ENCODE results near the gene LRMDA.

The LRMDA gene

GRCh38 chr10:75825661-75826060 lies 394.2 kb downstream of the LRMDA start:
- no peak for DNase-seq (ENCODE audit: low read depth in 2 of 2)

DNA sequence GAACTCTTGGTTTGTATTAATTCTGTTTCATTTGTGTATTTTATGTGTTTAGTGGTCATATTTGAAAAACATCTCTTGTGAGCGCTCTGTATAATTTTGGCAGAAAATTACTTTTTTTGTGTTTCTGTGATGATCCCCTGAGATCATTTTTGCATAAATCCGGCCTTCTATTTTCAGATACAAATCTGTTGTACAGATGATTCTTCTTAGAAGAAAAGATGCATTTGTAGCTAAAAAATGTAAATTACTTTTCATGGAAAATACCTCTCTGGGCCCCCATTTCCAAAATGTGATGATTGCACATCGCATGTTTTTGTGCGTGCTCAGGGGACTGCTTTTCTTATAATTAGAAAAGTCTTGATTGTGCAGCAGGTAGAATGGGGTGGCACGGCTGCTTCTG lies 395.4 kb downstream of the LRMDA start:
- DNase-seq (ENCODE audit: low read depth in 2 of 2) = no peak

DNA sequence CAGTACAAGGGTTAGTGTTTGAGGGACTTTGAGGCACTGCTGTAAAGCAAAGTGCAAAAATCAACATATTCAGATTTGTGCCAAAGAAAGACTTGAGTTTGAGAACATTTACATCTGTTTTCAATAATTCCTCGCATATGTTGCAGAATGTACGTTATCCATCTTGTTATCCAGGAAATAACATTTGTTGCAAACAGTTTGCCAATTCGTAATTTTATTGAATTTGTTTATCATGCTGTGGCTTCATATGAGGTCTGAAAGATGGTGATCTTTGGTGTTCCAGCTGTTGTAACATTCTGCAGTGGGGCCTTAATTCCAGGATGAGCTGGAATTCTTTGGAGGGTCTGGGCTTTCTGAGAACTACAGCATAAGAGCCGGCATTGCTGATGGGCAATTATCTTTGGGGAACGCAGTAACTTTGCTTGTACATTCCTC lies 396.2 kb downstream of the LRMDA start:
- no peak for DNase-seq (ENCODE audit: low read depth in 2 of 2)

- no peak for DNase-seq (ENCODE audit: low read depth in 2 of 2)
Measured at GRCh38 chr10:75828413-75828812, 397.0 kb downstream of the LRMDA start.

DNA sequence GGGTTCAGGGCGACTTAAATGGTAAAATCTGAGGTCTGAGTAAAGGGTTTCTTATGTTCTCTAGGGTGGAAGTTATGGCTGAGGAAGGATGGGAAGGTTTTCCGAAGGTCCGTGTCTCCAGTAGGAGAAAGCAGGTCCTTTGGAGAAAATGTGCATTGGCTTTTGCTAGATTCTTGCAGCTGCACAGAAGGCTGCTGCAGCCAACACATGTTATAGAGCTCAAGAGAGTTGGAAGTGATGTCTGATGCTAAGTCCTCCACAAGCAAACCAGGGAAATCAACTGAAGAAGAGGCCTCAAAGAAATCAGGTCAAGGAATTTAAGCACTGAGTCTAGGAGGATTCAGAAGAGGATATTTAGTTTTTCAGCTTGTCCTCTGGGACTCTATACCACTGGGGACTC lies 404.6 kb downstream of the LRMDA start:
- DNase-seq (ENCODE audit: low read depth in 2 of 2) = no peak

DNA sequence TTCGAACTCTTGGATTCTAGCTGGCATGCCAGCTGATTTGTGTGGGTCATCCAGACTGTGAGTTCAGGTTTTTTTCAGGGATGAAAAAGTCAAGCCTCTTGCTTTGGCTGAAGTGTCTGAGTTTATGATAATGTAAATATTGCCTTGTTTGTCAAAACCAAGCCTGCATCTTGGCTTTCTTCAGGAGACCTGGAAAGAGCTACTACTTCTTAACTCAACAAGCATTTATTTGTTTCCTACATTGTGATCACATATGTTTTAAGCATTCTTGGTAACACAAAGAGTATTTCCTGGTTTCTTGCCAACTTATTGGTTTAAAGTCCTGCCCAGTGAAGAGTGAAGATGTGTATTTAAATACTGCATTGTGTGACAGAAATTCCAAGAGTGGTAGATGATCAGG lies 407.1 kb downstream of the LRMDA start:
- no peak for DNase-seq (ENCODE audit: low read depth in 2 of 2)

GRCh38 chr10:75839020-75839419 lies 407.6 kb downstream of the LRMDA start:
- DNase-seq (ENCODE audit: low read depth in 2 of 2) = no peak

- no peak for DNase-seq (ENCODE audit: low read depth in 2 of 2)
Measured at GRCh38 chr10:75841266-75841665, 409.8 kb downstream of the LRMDA start.

DNA sequence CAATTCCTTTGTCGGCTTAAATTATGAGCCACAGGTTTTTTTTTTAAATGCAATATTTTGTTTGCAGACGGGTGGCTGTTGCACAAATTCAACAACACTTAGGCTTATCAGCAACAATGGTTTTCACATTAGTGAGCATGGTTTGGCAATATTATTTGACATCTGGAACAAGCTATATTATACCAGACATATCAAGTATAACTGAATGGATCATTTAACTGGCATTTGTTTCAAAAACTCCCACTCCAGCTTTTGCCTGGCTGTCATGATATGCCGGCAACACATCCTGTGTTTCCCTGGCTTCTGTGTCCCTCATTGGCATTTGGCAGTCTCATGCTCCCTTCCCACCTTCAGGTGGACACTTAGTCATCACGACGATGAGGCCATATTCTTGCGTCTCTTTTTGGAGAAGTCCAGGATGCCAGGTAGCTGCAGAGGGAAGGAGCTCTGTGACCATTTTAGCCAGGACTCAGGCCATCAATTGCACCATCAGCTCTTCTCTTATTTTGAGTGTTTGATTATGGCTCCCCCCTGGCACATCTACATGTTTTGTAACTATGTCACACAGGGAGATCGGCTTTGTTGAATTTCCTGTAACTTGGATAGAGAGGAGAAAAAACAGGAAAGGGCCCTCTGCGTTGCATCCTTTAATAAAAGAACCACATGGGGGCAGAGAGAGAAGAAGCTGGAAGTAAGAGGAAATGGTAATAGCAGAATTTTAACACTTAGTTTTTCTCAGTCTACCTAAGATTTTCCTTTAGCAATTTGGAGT lies 413.9 kb downstream of the LRMDA start:
- DNase-seq (ENCODE audit: low read depth in 2 of 2) = no peak

DNA sequence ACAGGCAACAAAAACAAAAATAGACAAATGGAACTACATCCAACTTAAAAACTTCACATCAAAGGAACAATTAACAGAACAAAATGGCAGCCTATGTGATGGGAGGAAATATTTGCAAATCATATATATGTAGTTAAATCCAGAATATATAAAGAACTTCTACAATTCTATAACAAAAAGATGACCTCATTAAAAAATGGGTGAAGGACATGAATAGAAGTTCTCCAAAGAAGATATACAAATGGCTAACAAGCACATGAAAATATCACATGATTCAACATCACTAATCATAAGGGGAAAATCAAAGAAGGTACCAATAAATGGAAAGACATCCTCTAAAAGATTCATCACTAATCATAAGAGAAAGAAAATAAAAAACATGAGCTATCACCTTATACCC lies 416.1 kb downstream of the LRMDA start:
- DNase-seq (ENCODE audit: low read depth in 2 of 2) = no peak

DNA sequence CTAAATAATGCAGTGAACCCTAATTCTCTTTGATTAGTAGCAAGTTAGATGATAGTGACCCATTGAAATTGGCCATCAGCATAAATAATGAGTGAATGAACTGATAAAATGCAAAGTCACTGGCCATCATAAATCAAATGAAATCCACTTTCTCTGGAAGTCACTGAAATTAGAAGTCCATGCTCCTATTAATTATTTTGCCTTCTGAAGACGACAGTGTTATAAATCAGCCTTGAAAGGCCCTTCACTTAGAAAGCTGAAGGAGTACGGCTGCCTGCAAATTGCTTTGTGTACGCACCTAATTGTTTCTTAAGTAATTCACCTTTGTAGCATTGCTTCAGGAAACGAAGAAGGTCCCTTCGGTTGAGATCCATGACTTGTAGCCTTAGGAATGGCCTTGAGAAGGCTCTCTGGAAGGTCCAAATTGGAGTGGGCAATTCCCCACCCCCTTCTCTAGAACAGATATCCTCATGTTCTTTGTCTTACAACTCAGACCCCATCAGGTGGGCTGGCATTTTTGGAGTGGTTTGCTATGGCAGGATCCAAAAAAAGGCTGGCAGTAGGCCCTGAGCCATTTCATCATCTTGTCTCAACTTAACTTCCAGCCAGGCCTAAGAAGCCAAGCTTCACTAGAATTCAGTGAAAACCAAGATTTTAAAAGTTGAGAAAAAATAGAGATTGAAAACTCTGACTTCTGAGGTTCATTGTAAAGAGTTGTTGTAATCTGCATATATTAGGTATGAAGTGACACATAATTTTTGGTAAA lies 420.3 kb downstream of the LRMDA start:
- no peak for DNase-seq (ENCODE audit: low read depth in 2 of 2)

DNA sequence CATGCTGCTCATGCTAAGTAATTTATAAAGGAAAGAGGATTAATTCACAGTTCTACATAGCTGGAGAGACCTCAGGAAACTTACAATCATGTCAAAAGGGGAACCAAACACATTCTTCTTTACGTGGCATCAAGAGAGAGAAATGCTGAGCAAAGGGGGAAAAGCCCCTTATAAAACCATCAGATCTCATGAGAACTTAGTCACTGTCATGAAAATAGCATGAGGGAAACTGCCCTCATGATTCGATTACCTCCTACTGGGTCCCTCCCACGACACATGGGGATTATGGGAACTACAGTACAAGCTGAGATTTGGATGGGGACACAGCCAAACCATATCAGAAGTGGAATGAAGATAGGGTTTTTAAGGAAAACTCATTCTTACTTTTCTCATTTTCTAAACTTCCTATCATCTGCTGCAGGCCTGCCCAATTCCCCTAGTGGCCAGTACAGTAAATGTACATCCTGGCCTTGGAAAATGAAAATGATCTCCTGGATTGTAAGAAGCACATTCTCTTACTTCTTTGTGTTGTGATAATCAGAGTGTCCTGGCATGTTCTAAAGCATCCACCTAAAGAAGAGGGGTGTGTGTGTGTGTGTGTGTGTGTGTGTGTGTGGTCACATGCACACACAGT lies 421.5 kb downstream of the LRMDA start:
- no peak for DNase-seq (ENCODE audit: low read depth in 2 of 2)

DNA sequence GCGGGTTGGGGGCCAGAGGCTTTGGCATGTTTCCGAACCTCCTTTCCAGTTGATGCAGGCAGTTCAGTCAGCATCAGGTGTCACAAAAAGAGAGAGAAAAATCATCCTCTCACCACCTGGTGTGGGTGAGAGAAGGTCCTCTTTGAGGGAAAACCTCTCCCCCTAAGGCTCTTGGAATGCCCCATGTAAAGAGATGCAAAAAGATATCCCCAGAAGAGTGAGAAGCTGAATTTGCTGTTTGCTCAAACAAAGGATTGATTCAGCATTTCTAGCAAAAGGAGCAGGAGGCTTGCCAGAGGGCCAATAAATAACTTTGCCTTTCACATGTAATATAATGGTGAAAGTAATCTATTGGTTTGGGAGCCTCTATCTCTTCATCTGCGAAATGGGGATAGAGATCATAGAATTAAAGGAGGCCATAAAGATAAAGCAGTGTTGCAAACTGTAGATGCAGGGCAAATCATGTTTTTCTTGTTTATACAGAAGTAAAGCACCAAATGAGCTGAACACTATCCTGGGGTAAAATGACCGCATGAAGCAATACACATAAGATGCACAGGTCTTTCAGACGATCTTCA lies 425.9 kb downstream of the LRMDA start:
- DNase-seq (ENCODE audit: low read depth in 2 of 2) = no peak

DNA sequence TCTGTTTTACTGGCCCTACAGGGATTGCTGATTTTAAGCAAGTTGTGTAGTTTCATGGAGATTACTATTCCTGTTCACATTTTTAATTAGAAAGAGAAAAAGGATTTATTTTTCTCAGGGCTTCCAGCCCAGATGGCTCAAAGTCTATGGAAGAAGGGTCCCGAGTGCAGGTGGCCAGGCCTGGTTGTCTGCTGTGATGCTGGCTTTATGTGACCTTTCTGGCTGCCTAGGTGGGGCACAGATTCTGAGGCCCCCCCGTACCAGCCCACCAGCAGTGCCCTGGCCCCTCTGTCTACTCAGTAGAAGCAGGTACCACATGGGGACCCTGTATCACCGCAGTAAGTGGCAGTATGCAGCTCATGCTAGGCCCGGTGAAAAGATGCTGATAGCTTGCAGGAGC lies 426.5 kb downstream of the LRMDA start:
- no peak for DNase-seq (ENCODE audit: low read depth in 2 of 2)

- no peak for DNase-seq (ENCODE audit: low read depth in 2 of 2)
Measured at GRCh38 chr10:75858339-75858738, 426.9 kb downstream of the LRMDA start.

DNA sequence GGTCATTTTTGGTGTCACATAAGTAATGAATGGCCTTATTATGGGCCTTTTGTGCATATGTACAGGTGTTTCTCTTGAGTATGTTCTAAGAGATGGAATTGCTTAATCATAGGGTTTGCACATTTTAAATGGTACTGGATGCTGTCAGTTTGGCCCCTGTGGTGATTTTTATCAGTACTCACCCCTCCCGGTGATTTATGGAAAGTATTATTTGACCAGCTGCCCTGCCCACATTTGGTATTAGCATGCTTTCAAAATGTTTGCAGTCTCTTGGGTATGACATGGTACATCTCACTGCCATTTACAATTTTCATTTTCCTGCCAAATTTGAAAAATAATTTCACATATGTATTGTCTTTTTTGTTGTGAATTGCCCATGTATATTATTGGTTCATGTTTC lies 427.7 kb downstream of the LRMDA start:
- DNase-seq (ENCODE audit: low read depth in 2 of 2) = no peak

DNA sequence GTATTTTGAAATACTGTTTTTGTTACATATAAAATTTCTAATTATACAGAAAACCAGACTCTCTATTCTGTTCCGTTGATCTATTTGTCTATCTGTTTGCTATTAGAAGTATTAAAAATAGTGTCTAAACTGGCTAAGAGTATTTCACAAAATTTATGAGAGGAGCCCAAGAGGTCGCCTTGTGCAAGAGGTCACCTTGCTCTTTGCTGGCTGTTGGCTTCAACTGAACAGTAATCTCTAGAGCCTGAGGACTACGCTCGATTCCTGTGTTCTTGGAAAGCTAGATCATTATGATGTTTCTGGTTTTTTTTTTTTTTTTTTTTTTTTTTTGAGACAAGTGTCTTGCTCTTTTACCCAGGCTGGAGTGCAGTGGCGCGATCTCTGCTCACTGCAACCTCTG lies 428.6 kb downstream of the LRMDA start:
- no peak for DNase-seq (ENCODE audit: low read depth in 2 of 2)

- no peak for DNase-seq (ENCODE audit: low read depth in 2 of 2)
Measured at GRCh38 chr10:75861582-75861981, 430.2 kb downstream of the LRMDA start.

DNA sequence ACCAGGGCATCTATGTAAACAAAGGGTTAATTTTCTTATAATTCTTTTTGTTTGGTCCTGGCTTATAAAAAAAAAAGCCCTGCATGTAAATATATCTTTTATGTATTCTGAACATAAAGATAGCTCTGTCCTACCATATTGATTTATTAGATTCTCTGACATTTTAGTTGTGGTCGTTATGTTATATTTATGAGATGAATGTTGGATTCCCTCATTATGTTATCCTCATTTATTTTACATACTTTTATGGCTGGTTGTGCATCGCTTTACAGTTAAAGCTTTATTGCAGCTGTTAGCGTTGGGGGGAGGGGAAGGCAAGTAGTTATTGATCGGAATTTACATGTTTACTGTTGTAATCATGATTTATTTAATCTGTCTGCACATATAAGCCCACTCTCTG lies 431.5 kb downstream of the LRMDA start:
- DNase-seq (ENCODE audit: low read depth in 2 of 2) = no peak

DNA sequence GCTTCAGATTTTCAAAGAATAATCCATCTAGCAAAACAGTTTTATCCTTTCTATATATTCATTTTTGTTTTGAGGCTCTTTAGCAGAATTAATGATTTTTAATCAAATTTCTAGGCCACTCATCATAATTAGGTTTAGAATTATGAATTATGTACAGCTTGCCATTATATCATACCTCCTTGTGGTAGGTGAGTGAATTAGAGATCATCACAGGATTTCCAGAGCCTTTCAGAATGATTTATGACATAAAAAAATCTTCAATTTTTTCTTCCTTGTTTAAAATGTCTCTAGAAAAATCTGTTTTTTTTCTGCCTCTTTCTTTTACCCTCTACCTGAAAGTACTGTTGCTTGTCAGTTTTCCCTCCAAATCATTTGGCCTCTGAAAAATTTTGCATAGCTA lies 433.3 kb downstream of the LRMDA start:
- DNase-seq (ENCODE audit: low read depth in 2 of 2) = no peak

- DNase-seq (ENCODE audit: low read depth in 2 of 2) = no peak
Measured at GRCh38 chr10:75865413-75866299, 434.2 kb downstream of the LRMDA start.

DNA sequence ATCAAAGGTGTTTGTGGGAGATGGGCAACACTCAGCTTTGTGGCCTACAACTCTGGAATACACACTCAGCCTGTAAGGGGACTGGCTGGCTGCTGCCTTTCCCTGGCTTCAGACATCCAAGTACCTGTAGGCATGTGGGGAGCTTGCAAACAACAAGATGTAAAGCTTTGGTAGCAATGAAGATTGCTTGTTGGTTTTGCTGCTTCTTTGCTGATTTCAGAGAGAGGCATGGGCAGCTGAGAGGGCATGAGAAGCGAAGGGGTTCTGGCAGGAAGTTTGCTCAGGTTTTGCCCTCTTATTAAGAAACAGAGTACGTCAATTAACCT lies 434.8 kb downstream of the LRMDA start:
- DNase-seq (ENCODE audit: low read depth in 2 of 2) = no peak
